SK-N-SH (cell line): ENCODE results near the gene FUT4. TPM values are rescaled to one million over a fixed set of nuclear protein-coding genes. Genes with fewer than 3 reads are reported as not detected.

Experiments
- CTCF ChIA-PET: fragments of 300-600, 350-600 bp; formaldehyde crosslinking; extraction: SDS; loops from one replicate; lab custom pipeline; 2021; lab: Yijun Ruan, JAX
- POLR2A ChIA-PET: fragments of 350-600 bp; sonication (Branson Sonifier 250); formaldehyde crosslinking; extraction: SDS; loops from one replicate; lab custom pipeline; 2020; ENCODE audit warnings: antibody characterized with exemption, inconsistent platforms; lab: Yijun Ruan, JAX
- DNase-seq: peaks from one replicate; pipeline ENCODE4 v3.0.0; 2012
- H2AFZ ChIP-seq: fragments of 200-600 bp; sonication (generic); 2 replicates; pipeline ENCODE4 v1.8.1; 2016; ENCODE audit warnings: antibody characterized with exemption, mild to moderate bottlenecking, low read depth
- H3F3A ChIP-seq: fragments of 200-600 bp; sonication (generic); replicated peaks from 2 replicates; pipeline ENCODE3; 2016; ENCODE audit warnings: antibody characterized with exemption, mild to moderate bottlenecking; ENCODE audit not compliant: insufficient read depth
- H3K27ac ChIP-seq, 2 experiments: fragments of 200-500 bp in 1 of 2; fragments of 200-600 bp in 1 of 2; sonication (Bioruptor generic) in 1 of 2; sonication (generic), shearing (Covaris generic) in 1 of 2; 2 replicates each; pipeline versions ENCODE4 v1.5.1 to v1.6.1; 2014 to 2016; ENCODE audit warnings: low read depth in 2 of 2, inconsistent platforms in 1 of 2, low read length in 1 of 2, mild to moderate bottlenecking in 1 of 2, mixed read lengths in 1 of 2
- H3K27me3 ChIP-seq: fragments of 200-600 bp; sonication (generic), shearing (Covaris generic); 2 replicates; pipeline ENCODE4 v1.6.1; 2016; ENCODE audit warnings: mixed run types; ENCODE audit not compliant: insufficient read depth
- H3K36me3 ChIP-seq, 2 experiments: fragments of 200-500 bp in 1 of 2; fragments of 200-600 bp in 1 of 2; sonication (Bioruptor generic) in 1 of 2; sonication (generic) in 1 of 2; replicated peaks in 1 of 2; 2 replicates each; pipeline versions ENCODE3 to v1.5.1; 2014 to 2016; ENCODE audit warnings: low read length in 1 of 2, mild to moderate bottlenecking in 1 of 2; ENCODE audit not compliant: insufficient read depth in 2 of 2, control insufficient read depth in 1 of 2
- H3K4me1 ChIP-seq, 2 experiments: fragments of 200-500 bp in 1 of 2; fragments of 200-600 bp in 1 of 2; sonication (Bioruptor generic) in 1 of 2; sonication (generic), shearing (Covaris generic) in 1 of 2; 2 replicates each; pipeline versions ENCODE4 v1.5.1 to v1.6.1; 2014 to 2016; ENCODE audit warnings: low read depth in 1 of 2, low read length in 1 of 2, mixed run types in 1 of 2; ENCODE audit not compliant: insufficient read depth in 2 of 2, control insufficient read depth in 1 of 2
- H3K4me2 ChIP-seq: fragments of 200-600 bp; sonication (generic), shearing (Covaris generic); 2 replicates; pipeline ENCODE4 v1.6.1; 2017; ENCODE audit warnings: mixed run types
- H3K4me3 ChIP-seq, 2 experiments: fragments of 200-500 bp in 1 of 2; fragments of 200-600 bp in 1 of 2; sonication (Bioruptor generic) in 1 of 2; sonication (generic), shearing (Covaris generic) in 1 of 2; 2 replicates each; pipeline versions ENCODE4 v1.5.1 to v1.8.1; 2014 to 2016; ENCODE audit warnings: low read depth in 2 of 2, inconsistent platforms in 1 of 2, low read length in 1 of 2, mild to moderate bottlenecking in 1 of 2, mixed read lengths in 1 of 2, moderate library complexity in 1 of 2
- H3K79me2 ChIP-seq: fragments of 200-600 bp; sonication (generic); 2 replicates; pipeline ENCODE4 v1.8.1; 2017; ENCODE audit warnings: mild to moderate bottlenecking; ENCODE audit not compliant: insufficient read depth
- H3K9ac ChIP-seq: fragments of 200-600 bp; sonication (generic); 2 replicates; pipeline ENCODE4 v1.6.1; 2017; ENCODE audit warnings: mixed run types
- H3K9me2 ChIP-seq: fragments of 200-600 bp; sonication (generic); 2 replicates; pipeline ENCODE4 v1.6.1; 2017; ENCODE audit warnings: mixed run types
- H3K9me3 ChIP-seq: fragments of 200-600 bp; sonication (generic); 2 replicates; pipeline ENCODE4 v1.6.1; 2017; ENCODE audit warnings: mixed run types, mild to moderate bottlenecking, moderate library complexity
- H4K20me1 ChIP-seq: fragments of 200-600 bp; sonication (generic); 2 replicates; pipeline ENCODE4 v1.6.1; 2017; ENCODE audit warnings: mild to moderate bottlenecking, mixed run types; ENCODE audit not compliant: insufficient read depth
- CHD2 ChIP-seq: fragments of 150-350 bp; IDR thresholded peaks from 2 replicates; pipeline ENCODE4 v1.6.1; 2018; ENCODE audit warnings: low read length; ENCODE audit not compliant: partially characterized antibody
- ELF1 ChIP-seq: IDR thresholded peaks from 2 replicates; pipeline ENCODE4 v1.4.0; 2012
- EP300 ChIP-seq, 2 experiments: IDR thresholded peaks; 2 replicates each; pipeline versions ENCODE4 v1.4.0 to v1.6.1; 2012; ENCODE audit warnings: borderline replicate concordance in 1 of 2, low read depth in 1 of 2, low read length in 1 of 2
- FOXJ3 ChIP-seq: sonication (generic); formaldehyde crosslinking; IDR thresholded peaks from 2 replicates; pipeline ENCODE4 v1.5.1; 2020; ENCODE audit warnings: mild to moderate bottlenecking, missing genetic modification reagents
- FOXM1 ChIP-seq: IDR thresholded peaks from 2 replicates; pipeline ENCODE4 v1.4.0; 2012; ENCODE audit warnings: low read depth, mild to moderate bottlenecking
- GABPA ChIP-seq: IDR thresholded peaks from 2 replicates; pipeline ENCODE4 v1.4.0; 2012; ENCODE audit warnings: low read depth, mild to moderate bottlenecking
- IRF3 ChIP-seq: fragments of 150-350 bp; IDR thresholded peaks from 2 replicates; pipeline ENCODE4 v1.6.1; 2016; ENCODE audit warnings: mild to moderate bottlenecking, low read depth, low read length
- JUND ChIP-seq: IDR thresholded peaks from 2 replicates; pipeline ENCODE4 v1.4.0; 2012
- MAX ChIP-seq: IDR thresholded peaks from 2 replicates; pipeline ENCODE4 v1.4.0; 2012; ENCODE audit warnings: low read depth
- POLR2AphosphoS5 ChIP-seq: IDR thresholded peaks from 2 replicates; pipeline ENCODE4 v1.6.1; 2012; ENCODE audit warnings: low read depth, low read length
- RAD21 ChIP-seq: IDR thresholded peaks from 2 replicates; pipeline ENCODE4 v1.6.1; 2012; ENCODE audit warnings: mild to moderate bottlenecking, low read length
- RCOR1 ChIP-seq: fragments of 150-350 bp; IDR thresholded peaks from 2 replicates; pipeline ENCODE4 v1.6.1; 2017; ENCODE audit warnings: antibody characterized with exemption, low read length
- REST ChIP-seq: IDR thresholded peaks from 2 replicates; pipeline ENCODE4 v1.6.1; 2012; ENCODE audit warnings: mild to moderate bottlenecking, low read depth, low read length, moderate library complexity
- SIN3A ChIP-seq: IDR thresholded peaks from 2 replicates; pipeline ENCODE4 v1.6.1; 2012; ENCODE audit warnings: low read depth, mild to moderate bottlenecking, low read length, moderate library complexity, borderline replicate concordance
- SMC3 ChIP-seq: IDR thresholded peaks from 2 replicates; pipeline ENCODE4 v1.6.1; 2012; ENCODE audit warnings: low read depth, low read length, improper control_type of control experiment
- TAF1 ChIP-seq: IDR thresholded peaks from 2 replicates; pipeline ENCODE4 v1.6.1; 2012; ENCODE audit warnings: low read depth, mild to moderate bottlenecking, low read length, moderate library complexity, borderline replicate concordance
- TCF12 ChIP-seq: IDR thresholded peaks from 2 replicates; pipeline ENCODE4 v1.4.0; 2012
- TEAD4 ChIP-seq: IDR thresholded peaks from 2 replicates; pipeline ENCODE4 v1.4.0; 2012; ENCODE audit warnings: mild to moderate bottlenecking, borderline replicate concordance; ENCODE audit not compliant: insufficient read depth
- WGBS: methylation state at CpG from one replicate; pipeline ENCODE4 v1.1.6; 2017; ENCODE audit warnings: low lambda C conversion rate; 5-methylcytosine and 5-hydroxymethylcytosine counted together
- polyA plus RNA-seq, 3 experiments: library from polyadenylated mRNA; depleted of rRNA; stranded (reverse); fragments of >200 nt; gene quantifications; 2 replicates each; pipeline ENCODE4 v1.2.3, GENCODE V29; 2012

The FUT4 gene
- polyA plus RNA-seq, 1 of the 3 experiments (the other 2 are of a cell fraction), result 1.9 TPM

GRCh38 chr11:94518300-94518699, 25.4 kb upstream of the FUT4 start:
- no peak overlapping the region for H3K4me2 ChIP-seq
- CTCF ChIA-PET, result interaction anchor here (0.6 to 1.4 kb wide), 5 partner anchors 23 to 867 kb away, joined by 3 to 4 read pairs (median 3); no protein-coding TSS in a partner anchor
- TF ChIP-seq TCF12 (no peak), EP300 (IDR thresholded peaks at IDR 0.05; ENCODE audit: borderline replicate concordance in 1 of 2, low read depth in 1 of 2, low read length in 1 of 2) (no peak), POLR2AphosphoS5 (no peak), SMC3 (no peak), FOXM1 (no peak), FOXJ3 (CRISPR knock-in tag) (no peak), CHD2 (no peak), TAF1 (no peak), SIN3A (no peak), RCOR1 (no peak), GABPA (no peak), REST (no peak), RAD21 (no peak), MAX (no peak), ELF1 (no peak), IRF3 (no peak), JUND (no peak), TEAD4 (no peak)
- H3K36me3 ChIP-seq, result no peaks in the 10 kb centered on the region
- no peaks in the 10 kb centered on the region for H3K79me2 ChIP-seq
- no peaks in the 10 kb centered on the region for H3F3A ChIP-seq
- no peaks in the 10 kb centered on the region for H4K20me1 ChIP-seq
- no peak overlapping the region for H2AFZ ChIP-seq
- no peak overlapping the region; a peak in 1 of 4 replicates for H3K4me3 ChIP-seq
- H3K27ac ChIP-seq, result no peak overlapping the region
- no peaks in the 10 kb centered on the region for H3K27me3 ChIP-seq
- H3K9me2 ChIP-seq, result no peaks in the 10 kb centered on the region
- POLR2A ChIA-PET, result no interaction called here
- 53% methylated on average over 4 of the region's 4 CpGs for WGBS
- no peaks in the 10 kb centered on the region for H3K4me1 ChIP-seq
- no peaks in the 10 kb centered on the region for H3K9me3 ChIP-seq
- no peak overlapping the region for H3K9ac ChIP-seq
- DNase-seq, result no peak
